Measurements from ENCODE around the gene KIAA1614.

The KIAA1614 gene

GRCh38 chr1:180892272-180892671 is 20.4 kb upstream of the KIAA1614 start:
- 90 to 93% methylated on average over 5 of the region's 5 CpGs for WGBS, 2 experiments
- H3K36me3 ChIP-seq (ENCODE audit: control insufficient read depth, insufficient read depth, low read length) = no peaks in the 10 kb centered on the region
- H3K9me3 ChIP-seq (ENCODE audit: control insufficient read depth, low read length) = no peaks in the 10 kb centered on the region
- no peaks in the 10 kb centered on the region for H3K4me1 ChIP-seq (ENCODE audit: control insufficient read depth, insufficient read depth, low read length)
- no peaks in the 10 kb centered on the region for H3K27me3 ChIP-seq (ENCODE audit: control insufficient read depth, insufficient read depth, low read length, poor library complexity, severe bottlenecking)
- H3K4me3 ChIP-seq (ENCODE audit: insufficient read depth, low read depth, low read length) = no peak overlapping the region
- H3K27ac ChIP-seq (ENCODE audit: insufficient read depth, low read depth, low read length, poor library complexity, severe bottlenecking) = no peak overlapping the region

- no peak overlapping the region for H3K27ac ChIP-seq (ENCODE audit: insufficient read depth, low read depth, low read length, poor library complexity, severe bottlenecking)
- H3K9me3 ChIP-seq (ENCODE audit: control insufficient read depth, low read length) = no peaks in the 10 kb centered on the region
- no peaks in the 10 kb centered on the region for H3K36me3 ChIP-seq (ENCODE audit: control insufficient read depth, insufficient read depth, low read length)
- H3K27me3 ChIP-seq (ENCODE audit: control insufficient read depth, insufficient read depth, low read length, poor library complexity, severe bottlenecking) = no peaks in the 10 kb centered on the region
- H3K4me1 ChIP-seq (ENCODE audit: control insufficient read depth, insufficient read depth, low read length) = no peaks in the 10 kb centered on the region
- no peak overlapping the region for H3K4me3 ChIP-seq (ENCODE audit: insufficient read depth, low read depth, low read length)
- WGBS, 2 experiments = 96 to 100% methylated on average over 2 of the region's 2 CpGs
These were observed 20.0 kb upstream of the KIAA1614 start for GRCh38 chr1:180892675-180893074.

GRCh38 chr1:180893614-180894013 is 19.1 kb upstream of the KIAA1614 start:
- WGBS, 2 experiments = 79 to 88% methylated on average over 2 to 3 of the region's 3 CpGs
- no peak overlapping the region for H3K27ac ChIP-seq (ENCODE audit: insufficient read depth, low read depth, low read length, poor library complexity, severe bottlenecking)
- no peaks in the 10 kb centered on the region for H3K9me3 ChIP-seq (ENCODE audit: control insufficient read depth, low read length)
- no peaks in the 10 kb centered on the region for H3K27me3 ChIP-seq (ENCODE audit: control insufficient read depth, insufficient read depth, low read length, poor library complexity, severe bottlenecking)
- no peaks in the 10 kb centered on the region for H3K36me3 ChIP-seq (ENCODE audit: control insufficient read depth, insufficient read depth, low read length)
- H3K4me3 ChIP-seq (ENCODE audit: insufficient read depth, low read depth, low read length) = no peak overlapping the region
- H3K4me1 ChIP-seq (ENCODE audit: control insufficient read depth, insufficient read depth, low read length) = no peaks in the 10 kb centered on the region

- Histone ChIP-seq H3K27ac (ENCODE audit: insufficient read depth, low read depth, low read length, poor library complexity, severe bottlenecking) (no peak overlapping the region), H3K9me3 (ENCODE audit: control insufficient read depth, low read length) (no peaks in the 10 kb centered on the region), H3K4me1 (ENCODE audit: control insufficient read depth, insufficient read depth, low read length) (peaks cover 10% of the 10 kb centered on the region), H3K36me3 (ENCODE audit: control insufficient read depth, insufficient read depth, low read length) (no peaks in the 10 kb centered on the region), H3K27me3 (ENCODE audit: control insufficient read depth, insufficient read depth, low read length, poor library complexity, severe bottlenecking) (no peaks in the 10 kb centered on the region), H3K4me3 (ENCODE audit: insufficient read depth, low read depth, low read length) (no peak overlapping the region)
- 95 to 98% methylated on average over 3 of the region's 3 CpGs for WGBS, 2 experiments
These were observed 16.5 kb upstream of the KIAA1614 start for GRCh38 chr1:180896161-180896560.

GRCh38 chr1:180898441-180899219 is 14.1 kb upstream of the KIAA1614 start:
- no peaks in the 10 kb centered on the region for H3K9me3 ChIP-seq (ENCODE audit: control insufficient read depth, low read length)
- peaks cover 10% of the 10 kb centered on the region for H3K4me1 ChIP-seq (ENCODE audit: control insufficient read depth, insufficient read depth, low read length)
- WGBS, 2 experiments = 52 to 55% methylated on average over 5 of the region's 5 CpGs
- no peaks in the 10 kb centered on the region for H3K36me3 ChIP-seq (ENCODE audit: control insufficient read depth, insufficient read depth, low read length)
- H3K27ac ChIP-seq (ENCODE audit: insufficient read depth, low read depth, low read length, poor library complexity, severe bottlenecking) = no peak overlapping the region
- no peak overlapping the region for H3K4me3 ChIP-seq (ENCODE audit: insufficient read depth, low read depth, low read length)
- H3K27me3 ChIP-seq (ENCODE audit: control insufficient read depth, insufficient read depth, low read length, poor library complexity, severe bottlenecking) = no peaks in the 10 kb centered on the region

- Histone ChIP-seq H3K4me1 (ENCODE audit: control insufficient read depth, insufficient read depth, low read length) (peaks cover 10% of the 10 kb centered on the region), H3K36me3 (ENCODE audit: control insufficient read depth, insufficient read depth, low read length) (no peaks in the 10 kb centered on the region), H3K4me3 (ENCODE audit: insufficient read depth, low read depth, low read length) (no peak overlapping the region), H3K27me3 (ENCODE audit: control insufficient read depth, insufficient read depth, low read length, poor library complexity, severe bottlenecking) (no peaks in the 10 kb centered on the region), H3K9me3 (ENCODE audit: control insufficient read depth, low read length) (no peaks in the 10 kb centered on the region), H3K27ac (ENCODE audit: insufficient read depth, low read depth, low read length, poor library complexity, severe bottlenecking) (no peak overlapping the region)
- 76 to 78% methylated on average over 7 of the region's 7 CpGs for WGBS, 2 experiments
These were observed 13.4 kb upstream of the KIAA1614 start for GRCh38 chr1:180899262-180899661.

GRCh38 chr1:180901076-180901990 is 11.4 kb upstream of the KIAA1614 start:
- 87 to 88% methylated on average over 13 of the region's 13 CpGs for WGBS, 2 experiments
- no peaks in the 10 kb centered on the region for H3K9me3 ChIP-seq (ENCODE audit: control insufficient read depth, low read length)
- H3K4me1 ChIP-seq (ENCODE audit: control insufficient read depth, insufficient read depth, low read length) = peaks cover 10% of the 10 kb centered on the region
- H3K27me3 ChIP-seq (ENCODE audit: control insufficient read depth, insufficient read depth, low read length, poor library complexity, severe bottlenecking) = no peaks in the 10 kb centered on the region
- no peak overlapping the region for H3K4me3 ChIP-seq (ENCODE audit: insufficient read depth, low read depth, low read length)
- no peak overlapping the region for H3K27ac ChIP-seq (ENCODE audit: insufficient read depth, low read depth, low read length, poor library complexity, severe bottlenecking)
- no peaks in the 10 kb centered on the region for H3K36me3 ChIP-seq (ENCODE audit: control insufficient read depth, insufficient read depth, low read length)

- WGBS, 2 experiments = 91 to 93% methylated on average over 3 of the region's 3 CpGs
- Histone ChIP-seq H3K27me3 (ENCODE audit: control insufficient read depth, insufficient read depth, low read length, poor library complexity, severe bottlenecking) (no peaks in the 10 kb centered on the region), H3K4me1 (ENCODE audit: control insufficient read depth, insufficient read depth, low read length) (peaks cover 10% of the 10 kb centered on the region), H3K27ac (ENCODE audit: insufficient read depth, low read depth, low read length, poor library complexity, severe bottlenecking) (no peak overlapping the region), H3K9me3 (ENCODE audit: control insufficient read depth, low read length) (no peaks in the 10 kb centered on the region), H3K36me3 (ENCODE audit: control insufficient read depth, insufficient read depth, low read length) (no peaks in the 10 kb centered on the region), H3K4me3 (ENCODE audit: insufficient read depth, low read depth, low read length) (no peak overlapping the region)
These were observed 10.2 kb upstream of the KIAA1614 start for GRCh38 chr1:180902541-180902940.

GRCh38 chr1:180905927-180906326 is 6.8 kb upstream of the KIAA1614 start:
- H3K27me3 ChIP-seq (ENCODE audit: control insufficient read depth, insufficient read depth, low read length, poor library complexity, severe bottlenecking) = peaks cover under 1% of the 10 kb centered on the region
- no peaks in the 10 kb centered on the region for H3K9me3 ChIP-seq (ENCODE audit: control insufficient read depth, low read length)
- no peaks in the 10 kb centered on the region for H3K36me3 ChIP-seq (ENCODE audit: control insufficient read depth, insufficient read depth, low read length)
- H3K4me3 ChIP-seq (ENCODE audit: insufficient read depth, low read depth, low read length) = no peak overlapping the region
- no peak overlapping the region for H3K27ac ChIP-seq (ENCODE audit: insufficient read depth, low read depth, low read length, poor library complexity, severe bottlenecking)
- H3K4me1 ChIP-seq (ENCODE audit: control insufficient read depth, insufficient read depth, low read length) = no peaks in the 10 kb centered on the region
- WGBS, 2 experiments = 87 to 88% methylated on average over 8 of the region's 8 CpGs

- 94% methylated on average over 9 of the region's 9 CpGs for WGBS, 2 experiments
- Histone ChIP-seq H3K27me3 (ENCODE audit: control insufficient read depth, insufficient read depth, low read length, poor library complexity, severe bottlenecking) (peaks cover 6% of the 10 kb centered on the region), H3K27ac (ENCODE audit: insufficient read depth, low read depth, low read length, poor library complexity, severe bottlenecking) (no peak overlapping the region), H3K36me3 (ENCODE audit: control insufficient read depth, insufficient read depth, low read length) (no peaks in the 10 kb centered on the region), H3K4me1 (ENCODE audit: control insufficient read depth, insufficient read depth, low read length) (no peaks in the 10 kb centered on the region), H3K4me3 (ENCODE audit: insufficient read depth, low read depth, low read length) (no peak overlapping the region), H3K9me3 (ENCODE audit: control insufficient read depth, low read length) (no peaks in the 10 kb centered on the region)
These were observed 6.2 kb upstream of the KIAA1614 start for GRCh38 chr1:180906511-180906910.

Data from ectodermal cell (in vitro differentiated cells).